ENCODE data around the gene ZNF182.

GRCh38 chrX:48022738-48023137 is 18.9 kb upstream of the ZNF182 start:
- TF ChIP-seq CTCF (IDR thresholded peaks at IDR 0.05) = no peak
- no peak for TF ChIP-seq POLR2A (IDR thresholded peaks at IDR 0.05)
